ENCODE results near the gene FLOT1.

The FLOT1 gene

DNA sequence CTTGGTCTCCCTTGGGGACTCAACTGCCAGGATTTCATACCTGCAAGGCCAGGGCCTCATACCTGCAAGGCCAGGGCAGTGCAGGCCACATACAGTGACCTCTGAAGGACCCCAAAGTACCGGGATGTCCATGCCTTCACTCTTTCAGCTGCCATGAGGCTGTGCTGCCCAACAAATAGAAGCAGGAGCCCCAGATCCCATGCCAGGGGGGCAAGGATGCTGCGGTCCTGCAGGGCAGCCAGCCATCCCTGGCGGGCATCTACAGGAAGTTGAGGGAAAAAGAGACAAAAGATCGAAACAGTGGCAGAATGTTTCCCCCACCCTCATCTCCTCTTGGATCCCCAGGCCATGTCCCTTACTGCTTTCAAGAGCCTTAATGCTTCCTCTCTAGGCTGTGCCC lies 52.5 kb downstream of the FLOT1 start:
- no peak for DNase-seq

DNA sequence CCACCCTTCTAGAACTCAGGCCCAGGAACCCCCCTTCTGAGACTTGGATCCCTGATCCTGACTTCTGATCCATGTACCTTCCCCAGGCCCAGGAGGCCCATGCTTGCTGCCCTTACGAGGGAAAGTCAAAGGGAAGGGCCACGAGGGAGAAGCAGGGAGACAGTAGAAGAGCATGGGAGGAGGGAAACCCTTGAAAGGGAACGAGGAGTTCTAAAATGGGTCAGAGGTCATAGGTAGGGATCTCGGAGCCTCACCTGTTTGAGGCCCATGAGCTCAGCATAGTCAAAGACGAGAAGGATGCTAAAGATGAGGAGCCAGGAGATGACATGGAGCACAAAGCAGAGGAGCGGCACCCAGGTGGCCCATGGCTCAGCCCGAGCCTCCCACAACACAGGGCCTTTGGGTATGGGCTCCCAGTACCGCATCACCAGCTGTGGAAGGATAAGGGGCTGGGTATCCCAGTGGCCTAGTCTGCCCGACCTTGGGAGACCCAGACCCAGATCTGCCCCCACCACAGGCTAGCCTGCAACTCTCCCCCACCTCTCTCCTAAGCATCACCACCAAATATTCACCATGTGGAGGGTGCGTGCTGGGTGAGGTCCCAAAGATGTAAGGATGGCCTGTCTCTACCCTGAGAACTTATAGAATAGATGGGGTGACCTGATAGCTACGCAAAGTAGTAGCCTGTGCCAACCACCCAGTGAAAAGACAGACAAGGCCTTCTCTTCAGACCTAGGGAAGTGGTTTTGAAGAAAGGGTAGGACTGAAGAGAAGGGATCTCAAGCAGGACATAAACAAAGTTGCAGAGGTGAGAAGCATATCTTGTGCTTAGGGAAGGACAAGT lies 53.2 kb downstream of the FLOT1 start:
- DNase-seq, result no peak

DNA sequence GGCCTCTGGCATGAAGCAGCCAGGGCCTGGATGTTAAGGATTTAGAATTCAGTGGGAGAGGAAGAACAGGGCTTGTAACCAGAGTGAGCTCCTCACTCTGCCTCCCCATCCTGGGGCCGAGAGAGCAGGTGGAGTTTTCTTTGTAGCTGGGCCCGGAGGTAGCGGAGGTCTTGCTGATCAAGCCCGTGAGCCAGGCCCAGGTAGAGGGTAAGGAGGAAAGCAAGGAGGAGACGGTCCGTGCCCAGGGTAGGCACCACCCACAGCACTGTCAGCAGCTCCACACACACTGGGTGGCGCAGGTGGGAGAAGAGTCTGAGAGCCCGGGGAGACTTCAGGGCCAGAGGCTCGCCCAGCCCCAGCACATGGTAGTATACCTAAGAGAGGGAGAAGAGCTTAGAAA lies 53.9 kb downstream of the FLOT1 start:
- no peak for DNase-seq

DNA sequence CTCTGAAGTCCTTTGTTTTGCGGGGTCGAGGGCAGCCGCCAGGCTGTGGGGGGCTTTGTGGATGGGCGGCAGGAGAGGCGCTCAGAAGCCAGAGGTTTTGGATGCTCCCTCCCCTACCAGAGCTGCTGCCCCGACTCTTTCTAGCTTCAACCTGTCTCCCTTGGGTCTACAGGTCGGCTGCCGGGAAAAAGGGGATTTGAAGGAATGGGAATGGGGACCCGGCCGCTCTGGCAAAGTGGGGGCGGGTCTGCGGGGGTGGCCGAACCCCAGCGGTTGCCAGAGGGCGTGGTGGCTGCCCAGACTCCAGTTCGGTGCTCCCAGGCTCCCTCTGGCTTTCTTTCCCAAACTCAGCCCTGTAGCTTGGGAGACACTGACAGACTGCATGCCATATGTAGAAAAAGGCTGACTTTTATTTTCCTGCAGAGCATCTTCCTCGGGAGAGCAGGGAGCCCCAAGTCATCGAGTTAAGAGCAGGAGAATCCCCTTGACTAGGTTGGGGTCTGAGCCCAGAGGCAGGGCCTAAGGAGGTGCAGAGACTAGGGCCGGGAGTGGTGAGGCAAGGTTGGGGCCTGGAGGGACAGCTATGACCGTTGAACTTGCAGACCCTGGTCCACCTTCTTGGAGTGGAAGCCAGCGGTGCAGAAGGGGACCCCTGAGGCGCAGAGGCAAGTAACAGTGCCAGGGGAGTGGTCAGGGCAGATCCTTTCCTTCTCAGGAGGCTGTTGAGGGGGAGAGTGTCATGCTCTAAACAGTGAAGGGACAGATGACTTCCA lies 54.6 kb downstream of the FLOT1 start:
- no peak for DNase-seq

DNA sequence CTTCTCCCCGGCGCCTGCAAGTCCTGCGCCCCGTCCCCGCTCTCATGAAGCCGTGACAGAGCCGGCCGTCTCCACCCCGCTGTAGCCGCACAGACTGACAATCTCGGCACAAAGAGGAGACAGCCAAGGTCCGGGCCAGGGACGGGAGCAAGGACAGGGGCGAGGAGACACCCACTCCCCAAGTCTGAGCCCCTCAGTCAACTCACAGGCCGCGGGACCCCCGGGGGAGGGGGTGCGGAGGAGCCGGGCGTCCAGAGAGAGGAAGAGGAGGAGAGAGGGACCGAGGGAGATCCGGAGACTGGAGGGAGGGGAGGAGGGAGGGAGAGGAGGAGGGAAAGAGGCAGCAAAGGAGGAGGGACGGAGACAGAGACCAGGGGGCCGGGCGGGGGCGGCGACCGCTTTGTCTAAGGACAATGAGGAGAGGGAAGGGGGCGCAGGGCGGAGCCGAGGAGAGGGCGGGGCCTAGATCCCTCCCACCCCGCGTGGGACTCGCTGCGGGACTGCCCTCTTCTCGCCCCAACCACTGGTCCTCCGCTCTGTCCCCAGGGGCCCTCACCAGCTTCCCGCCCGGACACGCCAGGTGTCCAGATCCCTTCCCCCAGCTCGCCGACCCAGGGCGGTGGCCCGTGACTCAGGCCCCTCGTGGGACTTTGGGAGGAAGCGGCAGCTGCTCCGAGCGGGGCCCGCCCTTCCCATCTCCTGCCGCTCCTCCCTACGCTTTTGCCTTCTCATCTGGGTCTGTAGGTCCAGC lies 55.4 kb downstream of the FLOT1 start:
- DNase-seq, result peak; percentile 23

DNA sequence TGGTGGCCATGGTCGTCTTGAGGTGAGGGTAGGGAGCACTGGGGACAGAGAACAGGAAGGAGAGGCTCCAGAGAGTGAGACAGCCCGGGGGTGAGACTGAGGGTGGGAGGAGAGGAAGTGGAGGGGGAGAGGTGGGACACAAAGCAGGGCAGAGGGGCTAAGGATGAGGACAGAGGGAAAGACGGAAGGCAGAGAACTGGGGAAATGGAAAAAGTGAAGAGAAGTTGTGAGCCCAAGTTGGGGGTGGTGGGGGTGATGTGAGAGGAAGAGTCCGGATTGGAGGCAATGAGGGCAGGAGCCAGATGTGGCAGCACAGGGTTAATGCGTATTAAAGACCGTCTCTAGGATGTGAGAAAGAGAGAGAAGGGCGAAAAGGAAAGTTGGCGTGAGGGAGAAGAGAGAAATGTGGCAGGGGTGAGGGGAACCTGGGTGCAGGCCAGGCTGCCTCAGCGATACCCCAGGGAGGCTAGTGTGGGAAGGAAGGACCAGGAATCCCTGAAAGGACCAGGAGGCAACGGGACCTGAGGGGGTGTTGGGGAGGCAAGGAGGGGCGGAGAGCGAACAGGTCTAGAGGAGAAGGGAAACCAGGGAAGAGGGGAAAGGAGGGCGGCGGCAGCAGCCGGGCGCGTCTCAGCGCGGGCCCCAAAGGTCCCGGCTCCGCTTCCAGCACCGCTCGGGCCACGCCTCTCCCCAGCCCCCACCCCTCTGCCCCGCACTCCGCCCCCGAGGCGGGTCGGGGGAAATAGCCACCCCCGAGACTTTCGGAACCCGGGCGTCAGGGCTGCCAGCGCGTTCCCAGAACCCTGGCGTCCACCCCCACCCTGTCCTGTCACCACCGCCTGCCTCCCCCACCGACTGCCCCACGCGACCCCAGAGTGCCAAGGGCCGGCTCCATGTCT lies 56.2 kb downstream of the FLOT1 start, which contains the start of gene PPP1R18:
Gene PPP1R18 (minus strand): TSS at position 637 of the 899 bp plus-strand sequence. CDS start 627 bp downstream, at position 10.
- DNase-seq, result no peak

DNA sequence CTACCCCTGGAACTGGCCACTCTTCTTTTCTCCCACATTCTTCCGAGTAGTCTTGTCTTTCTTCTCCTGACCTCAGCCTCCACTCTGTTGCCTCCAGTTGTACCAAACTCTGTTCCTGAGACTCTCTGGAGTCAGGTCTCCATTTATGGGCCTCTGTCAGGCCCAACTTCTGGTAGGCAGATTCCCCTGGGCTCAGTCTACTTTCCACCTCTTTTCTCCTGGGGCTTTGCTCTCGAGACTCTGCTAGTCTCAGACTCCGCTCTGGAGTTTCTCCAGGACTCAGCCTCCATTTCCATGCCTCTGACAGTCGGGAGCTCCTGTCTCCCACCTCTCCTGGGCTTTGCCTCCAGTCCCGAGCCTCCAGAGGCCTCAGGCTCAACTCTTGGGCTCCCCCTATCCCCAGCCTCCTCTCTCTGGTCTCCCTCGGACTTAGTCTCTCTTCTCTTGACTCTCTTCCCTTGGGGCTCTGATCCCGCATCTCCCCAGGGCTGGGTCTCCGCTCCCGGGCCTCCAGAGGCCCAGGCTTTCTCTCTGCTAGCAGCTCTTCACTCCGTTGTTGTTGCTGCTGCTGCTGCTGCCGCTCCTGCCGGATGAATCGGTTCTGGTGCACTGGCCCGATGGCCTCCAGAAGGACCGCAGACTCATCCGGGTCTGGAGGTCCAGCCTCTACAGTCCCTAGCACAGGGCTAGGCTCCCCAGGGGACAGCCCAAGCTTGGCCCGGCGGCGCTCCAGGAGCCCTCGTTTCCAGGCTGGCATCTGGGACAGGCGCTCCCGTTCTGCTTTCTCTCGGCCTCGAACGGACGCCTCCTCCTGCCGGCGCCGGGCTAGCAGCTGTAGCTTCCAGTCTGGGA lies 57.1 kb downstream of the FLOT1 start:
- DNase-seq, result no peak

DNA sequence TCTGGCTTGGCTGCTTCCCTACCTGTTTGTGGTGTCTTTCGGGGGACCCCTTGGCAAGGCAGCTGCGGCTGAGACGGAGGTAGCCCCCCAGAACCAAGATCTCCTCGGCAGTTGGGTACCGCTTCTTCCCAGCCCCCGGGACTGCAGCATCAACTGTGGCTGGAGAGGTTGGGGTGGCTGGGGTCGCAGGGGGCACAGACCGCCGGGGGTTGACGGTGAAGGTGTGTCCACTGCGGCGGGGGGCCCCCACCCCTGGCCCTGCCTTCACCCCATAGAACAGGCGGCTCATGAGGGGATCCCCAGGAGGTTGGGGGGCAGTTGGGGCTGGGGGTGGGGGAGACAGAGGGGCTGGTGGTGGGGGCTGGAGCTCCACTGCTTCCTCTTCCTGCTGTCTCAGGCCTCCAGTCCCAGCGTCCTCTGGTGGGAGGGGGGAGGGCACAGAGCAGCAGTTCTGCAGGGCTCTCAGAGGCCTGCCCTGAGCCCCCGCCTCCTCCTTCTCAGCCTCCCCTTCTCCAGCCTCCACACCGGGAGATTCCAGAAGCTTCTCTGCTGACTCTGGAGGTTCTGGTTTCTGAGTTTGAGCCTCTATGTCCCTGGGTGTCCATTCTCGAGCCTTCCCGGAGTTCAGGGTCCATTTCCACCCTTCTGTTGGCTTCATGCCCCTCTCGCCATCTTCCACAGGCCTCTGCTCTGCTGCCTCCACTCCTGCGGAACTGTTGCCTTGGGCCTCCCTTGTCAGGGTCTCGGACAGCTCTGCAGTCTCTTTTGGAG lies 57.9 kb downstream of the FLOT1 start:
- DNase-seq, result no peak

DNA sequence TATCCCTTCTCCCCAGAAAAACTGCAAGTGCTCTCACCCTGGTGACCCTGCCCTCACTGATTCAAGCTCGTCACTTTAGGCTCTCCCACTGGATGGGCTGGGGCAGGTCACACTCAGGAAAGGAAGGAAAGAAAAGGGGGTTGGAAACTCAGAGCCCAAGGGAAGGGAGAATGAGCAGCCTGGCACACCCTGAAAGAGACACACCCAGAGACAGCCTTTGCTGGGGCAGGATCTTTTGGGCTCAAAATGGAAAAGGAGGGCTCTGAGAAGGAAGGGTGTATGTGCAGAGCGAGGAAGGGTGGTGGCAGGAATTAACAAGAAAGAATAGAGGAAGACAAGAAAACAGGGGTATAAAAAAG lies 58.5 kb downstream of the FLOT1 start:
- DNase-seq, result no peak

DNA sequence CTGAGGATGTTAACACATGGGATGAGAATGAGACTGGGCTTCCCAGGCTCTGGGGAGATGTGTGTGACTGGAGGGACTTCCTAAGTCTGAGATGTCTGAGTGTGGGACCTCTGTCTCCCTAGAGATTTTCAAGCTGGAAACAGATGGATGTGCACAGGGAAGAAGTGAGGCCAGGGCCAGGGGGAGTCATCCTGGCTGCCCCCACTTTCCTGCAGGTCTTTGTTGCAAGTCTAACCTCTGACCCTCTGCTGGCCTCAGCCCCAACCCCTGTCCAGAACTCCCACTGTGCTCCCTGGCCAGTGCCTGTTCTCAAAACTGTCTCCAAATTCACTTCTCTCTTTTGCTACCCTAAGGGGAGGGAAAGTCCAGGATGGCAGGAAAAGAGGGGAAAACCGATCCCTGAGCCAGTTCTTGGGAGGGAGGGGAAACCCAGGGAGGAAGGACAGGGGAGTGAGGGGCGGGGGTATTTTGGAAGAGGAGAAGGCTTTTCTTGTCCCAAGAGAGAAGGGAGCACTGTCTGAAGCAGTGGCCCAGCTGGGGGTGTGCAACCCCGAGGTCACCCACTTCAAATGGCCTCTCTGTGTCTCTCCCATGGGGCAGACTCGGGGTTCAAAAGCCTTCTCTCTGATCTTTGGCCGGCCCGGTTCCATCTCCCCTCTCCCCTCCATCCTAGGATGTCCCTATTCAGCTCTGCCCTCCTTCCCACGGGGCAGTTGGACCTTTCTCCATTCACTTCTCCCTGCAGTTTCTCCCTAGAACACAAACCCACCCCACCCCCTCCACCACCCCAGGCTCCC lies 59.1 kb downstream of the FLOT1 start:
- no peak for DNase-seq

DNA sequence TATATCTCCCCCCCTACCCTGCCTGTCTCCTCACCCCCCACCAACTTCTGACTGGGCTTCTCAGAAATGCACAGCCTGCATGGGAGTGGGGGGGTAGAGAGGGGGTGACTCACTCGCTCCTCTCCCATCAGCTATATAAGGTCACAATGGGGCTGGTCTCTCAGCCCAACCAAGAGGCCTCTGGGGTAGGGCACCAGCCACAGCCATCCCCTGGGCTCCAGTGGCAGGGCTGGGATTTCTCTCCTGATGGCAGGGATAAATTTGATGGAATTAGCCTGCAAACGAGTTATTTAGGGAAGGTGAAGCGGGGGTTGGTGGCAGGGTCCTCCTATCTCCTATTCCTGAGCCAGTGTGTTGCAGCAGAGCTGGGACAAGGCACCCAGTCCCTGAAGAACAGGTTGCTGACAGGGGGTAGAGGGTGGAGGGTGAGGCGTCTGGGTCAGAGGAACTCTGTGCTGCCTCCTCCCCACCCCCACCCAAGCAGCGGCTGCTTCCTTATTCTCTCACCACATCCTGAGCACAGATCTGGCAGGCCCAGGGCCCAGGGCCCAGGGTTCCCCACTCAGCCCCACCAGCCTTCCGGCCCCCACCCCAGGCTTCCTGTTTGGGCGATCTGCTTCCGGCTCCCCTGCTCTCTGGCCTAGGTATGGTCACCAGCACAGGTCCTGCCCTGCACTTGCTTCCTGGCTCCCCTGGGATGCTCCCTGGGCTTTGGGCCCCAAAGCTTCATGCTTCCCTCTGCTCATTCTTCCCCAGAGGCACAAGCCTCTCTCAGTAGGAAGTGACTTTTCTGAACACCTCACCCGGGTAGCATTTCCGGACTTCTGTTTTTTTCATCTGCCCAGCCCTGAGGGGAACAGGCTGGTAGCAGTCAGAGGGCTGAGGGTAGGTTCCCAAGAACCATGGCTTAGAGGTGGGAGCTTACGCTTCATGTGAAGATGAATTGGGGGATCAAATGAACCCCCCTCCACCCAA lies 60.1 kb downstream of the FLOT1 start:
- DNase-seq, result no peak

DNA sequence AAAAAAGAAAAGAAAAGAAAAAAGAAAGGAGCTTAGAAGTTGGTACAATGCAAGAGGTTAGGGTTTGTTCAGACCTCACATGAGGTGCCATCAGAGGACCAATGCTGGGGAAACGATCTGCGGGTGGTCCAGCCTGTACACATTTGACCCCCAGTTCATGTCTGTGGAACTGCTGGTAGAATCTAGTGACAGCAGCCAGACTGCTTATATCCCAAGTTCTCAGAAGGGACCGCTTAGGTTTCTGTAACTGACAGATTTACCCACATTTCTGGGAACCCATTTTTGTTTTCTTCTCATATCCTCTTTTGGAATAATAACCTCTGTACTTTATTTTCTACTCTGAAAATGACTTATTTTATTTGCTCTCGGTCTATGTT lies 60.7 kb downstream of the FLOT1 start:
- DNase-seq, result no peak

DNA sequence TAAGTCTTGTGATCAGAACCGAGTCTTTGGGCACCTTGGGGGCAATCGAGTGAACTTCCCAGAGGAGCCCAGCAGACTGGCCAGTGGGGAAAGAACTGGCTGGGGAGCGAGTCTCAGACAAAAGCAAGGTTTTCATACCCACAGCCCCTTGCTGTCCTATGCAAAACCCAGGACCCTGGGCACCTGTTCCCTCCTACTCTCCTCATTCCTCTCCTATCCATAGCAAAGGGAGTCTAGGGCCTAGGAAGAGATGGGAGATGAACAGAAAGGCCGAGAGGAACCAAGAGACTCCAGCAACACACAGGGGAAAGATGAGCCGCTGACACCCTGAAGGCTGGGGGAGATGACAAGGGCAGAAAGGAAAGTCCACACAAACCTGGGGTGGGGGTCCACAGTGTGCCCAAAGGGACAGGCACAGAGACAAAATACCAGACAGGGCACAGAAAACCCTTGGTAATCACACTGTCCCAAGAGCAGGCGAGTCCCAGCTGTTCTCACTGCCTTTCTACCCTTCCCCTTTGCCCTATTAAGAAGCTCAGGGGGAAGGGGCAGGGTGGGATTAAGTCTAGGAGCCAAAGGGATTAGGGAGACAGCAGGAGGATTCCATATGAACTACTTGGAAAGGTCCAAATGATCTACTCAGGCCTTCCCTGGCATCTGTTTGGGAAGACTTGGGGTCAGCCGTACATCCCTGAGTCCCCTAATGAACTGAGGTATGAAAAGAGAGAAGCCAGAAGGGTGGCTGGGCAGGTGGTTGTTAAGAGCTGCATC lies 62.5 kb downstream of the FLOT1 start:
- no peak for DNase-seq

DNA sequence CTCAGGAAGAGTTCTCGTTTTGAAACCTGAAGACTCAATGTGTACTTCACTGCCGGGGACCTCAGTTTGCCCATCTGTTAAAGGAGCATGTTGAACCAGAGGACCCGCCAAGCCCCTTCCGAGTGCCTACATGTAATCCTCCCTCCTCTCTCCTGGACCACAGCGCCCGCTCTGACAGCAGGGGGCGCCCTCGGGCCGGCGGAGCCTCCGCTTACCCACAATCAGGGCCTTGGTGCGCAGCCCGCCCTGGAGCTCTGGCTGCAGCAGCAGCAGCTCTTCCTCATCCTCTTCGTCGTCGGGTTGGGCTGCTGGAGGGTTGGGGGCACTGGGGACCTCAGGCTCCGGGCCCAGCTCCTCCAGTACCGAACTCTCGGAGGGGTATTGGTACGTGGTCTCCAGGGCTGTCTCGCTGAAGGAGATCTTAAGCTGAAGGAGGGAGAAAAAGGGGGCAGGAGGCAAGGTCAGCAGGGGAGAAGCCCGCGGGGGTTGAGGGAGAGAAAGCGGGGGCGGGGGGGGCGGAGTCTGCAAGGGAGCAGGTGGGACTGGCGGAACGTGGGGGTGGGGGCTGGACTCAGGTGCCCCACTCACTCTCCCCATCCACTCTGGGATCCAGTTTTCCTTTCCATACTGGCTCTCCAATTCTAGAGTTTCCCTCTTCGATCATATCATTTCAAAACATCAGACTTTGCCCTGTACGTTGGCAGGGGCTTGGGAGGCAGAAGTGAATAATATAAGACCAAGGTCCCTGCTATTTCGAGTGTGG lies 63.3 kb downstream of the FLOT1 start:
- DNase-seq, result peak; percentile 43
